ENCODE data around the gene CMTM4.

CMTM4 gene

GRCh38 chr16:66703406-66704215 lies 7.1 kb upstream of the CMTM4 start:
- H3K9ac ChIP-seq (ENCODE audit: low read depth, low read length): no peak overlapping the region
- no peak overlapping the region for H3K4me2 ChIP-seq (ENCODE audit: low read length)
- H3K36me3 ChIP-seq (ENCODE audit: insufficient read depth, low read length): no peaks in the 10 kb centered on the region
- H3K27me3 ChIP-seq (ENCODE audit: control insufficient read depth, insufficient read depth, low read length): peaks cover 8% of the 10 kb centered on the region
- no peaks in the 10 kb centered on the region for H3K9me3 ChIP-seq (replicated peaks; ENCODE audit: low read length)
- H3K4me1 ChIP-seq (ENCODE audit: control insufficient read depth, insufficient read depth, low read length): peaks cover 5% of the 10 kb centered on the region
- H3K4me3 ChIP-seq (ENCODE audit: low read length): no peak overlapping the region

GRCh38 chr16:66701516-66701915 lies 5.0 kb upstream of the CMTM4 start:
- H3K4me2 ChIP-seq (ENCODE audit: low read length): no peak overlapping the region
- H3K36me3 ChIP-seq (ENCODE audit: insufficient read depth, low read length): no peaks in the 10 kb centered on the region
- peaks cover 8% of the 10 kb centered on the region for H3K27me3 ChIP-seq (ENCODE audit: control insufficient read depth, insufficient read depth, low read length)
- H3K4me1 ChIP-seq (ENCODE audit: control insufficient read depth, insufficient read depth, low read length): peaks cover 5% of the 10 kb centered on the region
- no peaks in the 10 kb centered on the region for H3K9me3 ChIP-seq (replicated peaks; ENCODE audit: low read length)
- no peak overlapping the region for H3K4me3 ChIP-seq (ENCODE audit: low read length)
- H3K9ac ChIP-seq (ENCODE audit: low read depth, low read length): no peak overlapping the region

DNA sequence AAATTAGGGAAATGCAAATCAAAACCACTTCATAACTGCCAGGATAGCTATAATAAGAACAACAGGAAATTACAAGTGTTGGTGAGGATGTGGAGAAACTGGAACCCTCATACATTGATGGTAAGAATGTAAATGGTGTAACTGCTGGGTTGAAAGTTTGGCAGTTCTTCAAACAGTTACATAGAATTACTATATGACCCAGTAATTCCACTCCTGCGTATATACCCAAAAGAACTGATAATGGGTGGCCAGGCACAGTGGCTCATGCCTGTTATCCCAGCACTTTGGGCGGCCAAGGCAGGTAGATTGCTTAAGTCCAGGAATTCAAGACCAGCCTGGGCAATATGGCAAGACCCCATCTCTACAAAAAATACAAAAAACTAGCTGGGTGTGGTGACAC lies 4.5 kb upstream of the CMTM4 start:
- Histone ChIP-seq H3K36me3 (ENCODE audit: insufficient read depth, low read length) (no peaks in the 10 kb centered on the region), H3K27me3 (ENCODE audit: control insufficient read depth, insufficient read depth, low read length) (peaks cover 8% of the 10 kb centered on the region), H3K4me3 (ENCODE audit: low read length) (no peak overlapping the region)

GRCh38 chr16:66699898-66700297 lies 3.4 kb upstream of the CMTM4 start:
- Histone ChIP-seq H3K4me1 (ENCODE audit: control insufficient read depth, insufficient read depth, low read length) (peaks cover 12% of the 10 kb centered on the region), H3K9ac (ENCODE audit: low read depth, low read length) (no peak overlapping the region), H3K4me3 (ENCODE audit: low read length) (no peak overlapping the region), H3K4me2 (ENCODE audit: low read length) (no peak overlapping the region), H3K36me3 (ENCODE audit: insufficient read depth, low read length) (no peaks in the 10 kb centered on the region), H3K9me3 (replicated peaks; ENCODE audit: low read length) (no peaks in the 10 kb centered on the region), H3K27me3 (ENCODE audit: control insufficient read depth, insufficient read depth, low read length) (peaks cover 8% of the 10 kb centered on the region)

More for the DNA sequence above, 4.5 kb upstream of the CMTM4 start:
- Histone ChIP-seq H3K4me1 (ENCODE audit: control insufficient read depth, insufficient read depth, low read length) (peaks cover 2% of the 10 kb centered on the region), H3K9ac (ENCODE audit: low read depth, low read length) (no peak overlapping the region), H3K9me3 (replicated peaks; ENCODE audit: low read length) (no peaks in the 10 kb centered on the region), H3K4me2 (ENCODE audit: low read length) (no peak overlapping the region)

DNA sequence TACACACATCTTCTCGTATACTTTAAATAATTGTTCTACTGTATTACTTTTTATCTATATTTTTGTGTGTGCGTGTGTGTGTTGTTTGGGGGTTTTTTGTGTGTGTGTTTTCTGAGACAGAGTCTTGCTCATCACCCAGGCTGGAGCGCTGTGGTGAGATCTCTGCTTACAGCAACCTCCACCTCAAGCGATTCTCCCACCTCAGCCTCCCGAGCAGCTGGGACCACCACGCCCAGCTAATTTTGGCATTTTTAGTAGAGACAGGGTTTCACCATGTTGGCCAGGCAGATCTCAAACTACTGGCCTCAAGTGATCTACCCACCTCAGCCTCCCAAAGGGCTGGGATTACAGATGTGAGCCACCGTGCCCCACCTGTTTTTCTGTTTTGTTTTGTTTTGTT lies 1.5 kb upstream of the CMTM4 start:
- H3K9me3 ChIP-seq (replicated peaks; ENCODE audit: low read length): no peaks in the 10 kb centered on the region
- H3K9ac ChIP-seq (ENCODE audit: low read depth, low read length): no peak overlapping the region
- H3K27me3 ChIP-seq (ENCODE audit: control insufficient read depth, insufficient read depth, low read length): peaks cover 2% of the 10 kb centered on the region
- no peak overlapping the region for H3K4me2 ChIP-seq (ENCODE audit: low read length)
- peaks cover 12% of the 10 kb centered on the region for H3K4me1 ChIP-seq (ENCODE audit: control insufficient read depth, insufficient read depth, low read length)
- no peaks in the 10 kb centered on the region for H3K36me3 ChIP-seq (ENCODE audit: insufficient read depth, low read length)
- no peak overlapping the region for H3K4me3 ChIP-seq (ENCODE audit: low read length)

GRCh38 chr16:66695935-66696668 lies 441 bp downstream of the CMTM4 start:
- Histone ChIP-seq H3K4me2 (ENCODE audit: low read length) (peak overlapping the region; percentile 99), H3K4me3 (ENCODE audit: low read length) (peak overlapping the region; percentile 73), H3K27me3 (ENCODE audit: control insufficient read depth, insufficient read depth, low read length) (peaks cover 2% of the 10 kb centered on the region), H3K36me3 (ENCODE audit: insufficient read depth, low read length) (no peaks in the 10 kb centered on the region), H3K4me1 (ENCODE audit: control insufficient read depth, insufficient read depth, low read length) (peaks cover 12% of the 10 kb centered on the region), H3K9me3 (replicated peaks; ENCODE audit: low read length) (no peaks in the 10 kb centered on the region), H3K9ac (ENCODE audit: low read depth, low read length) (peak overlapping the region; percentile 81)

DNA sequence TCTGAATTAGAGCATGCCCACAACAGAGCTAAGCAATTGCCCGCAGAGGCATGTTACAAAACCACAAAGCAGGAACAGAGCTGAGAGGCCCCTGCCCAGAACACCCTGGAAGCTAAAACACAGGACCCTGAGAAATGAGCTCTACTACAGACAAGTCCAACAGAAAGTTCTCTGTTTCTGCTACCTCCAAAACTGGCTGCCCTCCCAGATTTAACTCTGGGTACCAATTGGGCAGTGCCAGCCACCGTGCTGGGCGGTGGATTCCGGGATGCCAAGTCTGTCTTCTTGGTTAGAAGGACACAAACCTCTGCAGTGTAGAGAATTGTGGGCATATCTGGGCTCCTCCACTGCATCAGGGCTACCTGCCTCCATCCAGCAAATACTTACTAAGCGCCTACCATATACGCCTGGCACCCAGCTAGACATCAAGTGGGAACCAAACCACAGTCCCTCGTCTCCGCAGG lies 1.0 kb downstream of the CMTM4 start:
- peaks cover 12% of the 10 kb centered on the region for H3K4me1 ChIP-seq (ENCODE audit: control insufficient read depth, insufficient read depth, low read length)
- H3K9ac ChIP-seq (ENCODE audit: low read depth, low read length): peak overlapping the region; percentile 81
- H3K9me3 ChIP-seq (replicated peaks; ENCODE audit: low read length): no peaks in the 10 kb centered on the region
- H3K36me3 ChIP-seq (ENCODE audit: insufficient read depth, low read length): no peaks in the 10 kb centered on the region
- peaks cover 2% of the 10 kb centered on the region for H3K27me3 ChIP-seq (ENCODE audit: control insufficient read depth, insufficient read depth, low read length)
- peak overlapping the region; percentile 99 for H3K4me2 ChIP-seq (ENCODE audit: low read length)
- peak overlapping the region; percentile 73 for H3K4me3 ChIP-seq (ENCODE audit: low read length)

GRCh38 chr16:66693149-66693548 lies 3.4 kb downstream of the CMTM4 start:
- Histone ChIP-seq H3K36me3 (ENCODE audit: insufficient read depth, low read length) (no peaks in the 10 kb centered on the region), H3K4me2 (ENCODE audit: low read length) (no peak overlapping the region), H3K4me3 (ENCODE audit: low read length) (no peak overlapping the region), H3K4me1 (ENCODE audit: control insufficient read depth, insufficient read depth, low read length) (peaks cover 12% of the 10 kb centered on the region), H3K9me3 (replicated peaks; ENCODE audit: low read length) (no peaks in the 10 kb centered on the region), H3K9ac (ENCODE audit: low read depth, low read length) (no peak overlapping the region), H3K27me3 (ENCODE audit: control insufficient read depth, insufficient read depth, low read length) (no peaks in the 10 kb centered on the region)

- Histone ChIP-seq H3K27me3 (ENCODE audit: control insufficient read depth, insufficient read depth, low read length) (no peaks in the 10 kb centered on the region), H3K36me3 (ENCODE audit: insufficient read depth, low read length) (no peaks in the 10 kb centered on the region), H3K4me2 (ENCODE audit: low read length) (no peak overlapping the region), H3K9ac (ENCODE audit: low read depth, low read length) (no peak overlapping the region), H3K4me3 (ENCODE audit: low read length) (no peak overlapping the region), H3K9me3 (replicated peaks; ENCODE audit: low read length) (no peaks in the 10 kb centered on the region), H3K4me1 (ENCODE audit: control insufficient read depth, insufficient read depth, low read length) (peaks cover 12% of the 10 kb centered on the region)
Observed at GRCh38 chr16:66692341-66692740, 4.2 kb downstream of the CMTM4 start.

- H3K27me3 ChIP-seq (ENCODE audit: control insufficient read depth, insufficient read depth, low read length): no peaks in the 10 kb centered on the region
- no peaks in the 10 kb centered on the region for H3K9me3 ChIP-seq (replicated peaks; ENCODE audit: low read length)
- H3K9ac ChIP-seq (ENCODE audit: low read depth, low read length): no peak overlapping the region
- H3K36me3 ChIP-seq (ENCODE audit: insufficient read depth, low read length): no peaks in the 10 kb centered on the region
- no peak overlapping the region for H3K4me2 ChIP-seq (ENCODE audit: low read length)
- peaks cover 12% of the 10 kb centered on the region for H3K4me1 ChIP-seq (ENCODE audit: control insufficient read depth, insufficient read depth, low read length)
- H3K4me3 ChIP-seq (ENCODE audit: low read length): no peak overlapping the region
Observed at GRCh38 chr16:66691234-66691633, 5.3 kb downstream of the CMTM4 start.

DNA sequence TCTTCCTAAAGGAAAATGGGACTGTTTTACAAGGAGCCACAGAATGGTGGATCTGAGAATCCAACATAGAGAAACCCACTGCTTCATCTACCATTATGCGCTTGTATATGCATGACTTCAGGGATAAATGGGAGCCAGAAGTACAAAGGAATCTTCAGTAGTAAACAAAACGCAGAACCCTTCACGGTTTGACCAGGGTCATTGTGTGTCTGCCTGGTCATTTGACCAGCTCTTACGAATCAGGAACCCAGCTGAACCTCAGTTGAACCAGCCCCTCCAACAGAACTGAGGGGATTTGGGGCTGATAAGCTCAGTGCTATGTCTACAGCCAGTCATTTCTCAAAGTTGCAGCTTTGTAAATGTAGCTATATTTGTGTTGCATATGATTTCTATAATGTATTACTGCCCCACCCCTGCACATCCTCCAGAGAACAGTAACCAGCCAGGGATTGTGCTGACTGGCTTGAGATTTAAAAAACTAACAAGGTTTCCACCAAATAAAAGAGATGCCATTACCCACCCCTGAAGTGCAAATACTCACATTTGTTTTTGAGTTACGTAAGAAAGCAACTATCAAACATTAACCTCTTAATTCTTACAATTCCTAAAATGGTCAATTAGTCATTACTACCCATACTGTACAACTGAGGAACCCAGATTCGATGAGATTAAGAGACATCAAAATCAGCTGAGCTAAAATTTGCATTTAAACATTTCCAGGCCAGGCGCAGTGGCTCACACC lies 6.3 kb downstream of the CMTM4 start:
- Histone ChIP-seq H3K36me3 (ENCODE audit: insufficient read depth, low read length) (no peaks in the 10 kb centered on the region), H3K9me3 (replicated peaks; ENCODE audit: low read length) (no peaks in the 10 kb centered on the region), H3K27me3 (ENCODE audit: control insufficient read depth, insufficient read depth, low read length) (no peaks in the 10 kb centered on the region), H3K4me1 (ENCODE audit: control insufficient read depth, insufficient read depth, low read length) (peaks cover 2% of the 10 kb centered on the region), H3K4me2 (ENCODE audit: low read length) (no peak overlapping the region), H3K9ac (ENCODE audit: low read depth, low read length) (no peak overlapping the region), H3K4me3 (ENCODE audit: low read length) (no peak overlapping the region)
